Measurements from ENCODE around the gene SETD6. TPM values are rescaled to one million over a fixed set of nuclear protein-coding genes. Genes with fewer than 3 reads are reported as not detected.

SETD6 gene
- total and polyA plus RNA-seq, 2 of the 13 experiments (the other 11 are each of a cell fraction or from before 2014, with no cell fraction given) = 24.0 to 25.7 TPM

GRCh38 chr16:58515871-58516767 lies 802 bp downstream of the SETD6 start (continued):
- TF ChIP-seq DNMT1 (CRISPR knock-in tag; IDR thresholded peaks at IDR 0.05) (0 out of 2 replicates have a peak, but pooled peaks have one; percentile 34), PAX8 (CRISPR knock-in tag; IDR thresholded peaks at IDR 0.05; ENCODE audit: borderline replicate concordance) (no peak), HNRNPK (IDR thresholded peaks at IDR 0.05; ENCODE audit: low read depth, low read length, poor library complexity, severe bottlenecking) (no peak), CENPBD1 (CRISPR knock-in tag; IDR thresholded peaks at IDR 0.05; ENCODE audit: borderline replicate concordance, low read depth) (no peak), ZNF180 (CRISPR knock-in tag; IDR thresholded peaks at IDR 0.05; ENCODE audit: borderline replicate concordance, low read depth) (no peak), ZNF20 (CRISPR knock-in tag; IDR thresholded peaks at IDR 0.05) (no peak), NONO (IDR thresholded peaks at IDR 0.05) (no peak), NONO (CRISPR knock-in tag; conservative IDR thresholded peaks at IDR 0.05) (peak; percentile 80; the same call in 1 of the 2 replicates), ZKSCAN1 (IDR thresholded peaks at IDR 0.05; ENCODE audit: low read length) (no peak), ZNF572 (CRISPR knock-in tag; IDR thresholded peaks at IDR 0.05) (0 out of 2 replicates have a peak, but pooled peaks have one; percentile 65), ZBTB37 (CRISPR knock-in tag; IDR thresholded peaks at IDR 0.05) (no peak), CEBPZ (IDR thresholded peaks at IDR 0.05; ENCODE audit: low read length) (no peak), ZZZ3 (CRISPR knock-in tag; IDR thresholded peaks at IDR 0.05; ENCODE audit: borderline replicate concordance) (no peak), ZNF782 (CRISPR knock-in tag; IDR thresholded peaks at IDR 0.05; ENCODE audit: borderline replicate concordance) (no peak), HNF1B (CRISPR knock-in tag; IDR thresholded peaks at IDR 0.05) (no peak; the same call in 1 of the 2 replicates), EHMT2 (IDR thresholded peaks at IDR 0.05; ENCODE audit: borderline replicate concordance, low read depth, low read length) (no peak), ZFP41 (CRISPR knock-in tag; IDR thresholded peaks at IDR 0.05; ENCODE audit: borderline replicate concordance) (no peak), LRRFIP1 (CRISPR knock-in tag; conservative IDR thresholded peaks at IDR 0.05) (no peak), CEBPB (IDR thresholded peaks at IDR 0.05; ENCODE audit: borderline replicate concordance, low read depth, low read length) (no peak)

All from HepG2 (cell line).